Endothelial cell of umbilical vein (primary cell): ENCODE measurements around the gene TOGARAM2. TPM values are rescaled to one million over a fixed set of nuclear protein-coding genes. Genes with fewer than 3 reads are reported as not detected.

Experiments
- BruUV-seq: library from RNA; stranded (reverse); fragments of 400-500 nt; replicated peaks from 2 replicates; lab custom pipeline; 2021; lab: Mats Ljungman, UMichigan
- CTCF ChIA-PET: fragments of 300-600, 350-600 bp; sonication (Branson Sonifier 250); formaldehyde crosslinking; loops from one replicate; lab custom pipeline; 2021; ENCODE audit warnings: antibody characterized with exemption, inconsistent platforms; lab: Charles Lee
- POLR2A ChIA-PET: fragments of 300-600, 350-600 bp; sonication (Branson Sonifier 250); formaldehyde crosslinking; loops from one replicate; lab custom pipeline; 2021; ENCODE audit warnings: antibody characterized with exemption, inconsistent platforms; lab: Charles Lee
- DNase-seq: peaks from one replicate; pipeline ENCODE4 v3.0.0-alpha.2; 2011; ENCODE audit warnings: low read depth, low spot score
- FAIRE-seq: peaks from 2 replicates; lab custom pipeline; 2011; peaks lifted over from hg19 to GRCh38; lab: Jason Lieb, UNC
- H2AFZ ChIP-seq: 2 replicates; pipeline ENCODE4 v1.6.0; 2012; ENCODE audit warnings: low read depth, low read length, control low read depth, inconsistent platforms
- H3K27ac ChIP-seq: 2 replicates; pipeline ENCODE4 v1.5.1; 2011; ENCODE audit warnings: low read depth, mild to moderate bottlenecking, control low read depth, low read length, moderate library complexity; ENCODE audit not compliant: insufficient read depth
- H3K27me3 ChIP-seq, 2 experiments: 2 replicates each; pipeline versions ENCODE4 v1.6.0 to v1.6.1; 2011; ENCODE audit warnings: low read length in 2 of 2, mixed read lengths in 1 of 2; ENCODE audit not compliant: control insufficient read depth in 2 of 2, insufficient read depth in 2 of 2
- H3K36me3 ChIP-seq, 2 experiments: 2 replicates in 1 of 2; 3 replicates in 1 of 2; pipeline ENCODE4 v1.5.1; 2011; ENCODE audit warnings: low read length in 2 of 2, mild to moderate bottlenecking in 1 of 2, moderate library complexity in 1 of 2; ENCODE audit not compliant: control insufficient read depth in 2 of 2, insufficient read depth in 2 of 2; ENCODE audit errors: extremely low read depth in 1 of 2
- H3K4me1 ChIP-seq: 3 replicates; pipeline ENCODE4 v1.5.1; 2011; ENCODE audit warnings: mild to moderate bottlenecking, low read length; ENCODE audit not compliant: control insufficient read depth, insufficient read depth; ENCODE audit errors: extremely low read depth
- H3K4me2 ChIP-seq: 2 replicates; pipeline ENCODE4 v1.6.1; 2011; ENCODE audit warnings: low read length, control low read depth, mixed read lengths; ENCODE audit not compliant: insufficient read depth
- H3K4me3 ChIP-seq, 3 experiments: fragments of 200-600 bp in 1 of 3; sonication (generic), shearing (Covaris generic) in 1 of 3; replicated peaks in 1 of 3; 2 replicates each; pipeline ENCODE4 v1.5.1; 2011 to 2016; ENCODE audit warnings: control low read depth in 3 of 3, low read length in 3 of 3, mild to moderate bottlenecking in 2 of 3, inconsistent platforms in 1 of 3, low read depth in 1 of 3, moderate library complexity in 1 of 3; ENCODE audit not compliant: insufficient read depth in 1 of 3
- H3K79me2 ChIP-seq: 2 replicates; pipeline ENCODE4 v1.6.0; 2012; ENCODE audit warnings: low read length, inconsistent platforms; ENCODE audit not compliant: control insufficient read depth, insufficient read depth
- H3K9ac ChIP-seq: replicated peaks from 2 replicates; pipeline ENCODE3; 2011; ENCODE audit warnings: low read length, control low read depth; ENCODE audit not compliant: insufficient read depth; ENCODE audit errors: extremely low read depth
- H3K9me1 ChIP-seq: replicated peaks from 3 replicates; pipeline ENCODE4 v1.6.0; 2011; ENCODE audit warnings: mild to moderate bottlenecking, low read length; ENCODE audit not compliant: control insufficient read depth, insufficient read depth; ENCODE audit errors: extremely low read depth
- H3K9me3 ChIP-seq: replicated peaks from 2 replicates; pipeline ENCODE4 v1.5.1; 2012; ENCODE audit warnings: low read length, inconsistent platforms; ENCODE audit not compliant: control insufficient read depth, insufficient read depth
- H4K20me1 ChIP-seq: replicated peaks from 2 replicates; pipeline ENCODE3; 2011; ENCODE audit warnings: mild to moderate bottlenecking, low read length; ENCODE audit not compliant: control insufficient read depth, insufficient read depth; ENCODE audit errors: extremely low read depth
- FOS ChIP-seq: IDR thresholded peaks from 2 replicates; pipeline ENCODE4 v1.6.1; 2011; ENCODE audit warnings: mild to moderate bottlenecking, low read length, moderate library complexity, borderline replicate concordance; ENCODE audit not compliant: insufficient read depth
- GATA2 ChIP-seq: IDR thresholded peaks from 2 replicates; pipeline ENCODE4 v1.7.0; 2011; ENCODE audit warnings: low read depth, mild to moderate bottlenecking, moderate library complexity, mixed read lengths, low read length; ENCODE audit not compliant: insufficient read length, insufficient read depth
- JUN ChIP-seq: IDR thresholded peaks from 2 replicates; pipeline ENCODE4 v1.6.1; 2011; ENCODE audit warnings: borderline replicate concordance, low read depth; ENCODE audit not compliant: insufficient read length, insufficient read depth
- dilution Hi-C: fragments of 300-500 bp; cut with MboI; formaldehyde crosslinking; loops from one replicate; pipeline ENCODE4 v1.15.0; 2019; ENCODE audit warnings: low sequenced_read_pairs; ENCODE audit not compliant: extremely low pct_ligation_motif_present
- intact Hi-C: fragments of 100-400 bp; cut with micrococcal nuclease; formaldehyde crosslinking; loops from one replicate; pipeline ENCODE4 v1.10.0; 2022
- polyA plus RNA-seq, 4 experiments: library from polyadenylated mRNA; depleted of rRNA in 3 of 4; stranded (reverse) in 3 of 4; unstranded in 1 of 4; fragments of >200 nt; gene quantifications; 2 replicates each; pipeline versions ENCODE4 v1.2.1 to v1.2.3, GENCODE V29; 2011 to 2012; ENCODE audit warnings: missing spikeins in 1 of 4
- total RNA-seq: library from RNA; stranded (reverse); gene quantifications from 2 replicates; pipeline ENCODE4 v1.2.3, GENCODE V29; 2021
- TF ChIP-seq, protein P1 (sequence below), 2 donors: IDR thresholded peaks; 1 replicate in 1 of 2; 2 replicates in 1 of 2; pipeline ENCODE4 v1.5.1; 2011; ENCODE audit warnings: low read length in 2 of 2, mild to moderate bottlenecking in 2 of 2, moderate library complexity in 2 of 2, control low read depth in 1 of 2, inconsistent platforms in 1 of 2, low read depth in 1 of 2; ENCODE audit not compliant: insufficient read depth in 1 of 2; ENCODE audit errors: extremely low read depth in 1 of 2

Gene TOGARAM2
- total and polyA plus RNA-seq, 2 donors (not counting 3 experiments of a cell fraction or from before 2014, with no cell fraction given), result not detected

DNA sequence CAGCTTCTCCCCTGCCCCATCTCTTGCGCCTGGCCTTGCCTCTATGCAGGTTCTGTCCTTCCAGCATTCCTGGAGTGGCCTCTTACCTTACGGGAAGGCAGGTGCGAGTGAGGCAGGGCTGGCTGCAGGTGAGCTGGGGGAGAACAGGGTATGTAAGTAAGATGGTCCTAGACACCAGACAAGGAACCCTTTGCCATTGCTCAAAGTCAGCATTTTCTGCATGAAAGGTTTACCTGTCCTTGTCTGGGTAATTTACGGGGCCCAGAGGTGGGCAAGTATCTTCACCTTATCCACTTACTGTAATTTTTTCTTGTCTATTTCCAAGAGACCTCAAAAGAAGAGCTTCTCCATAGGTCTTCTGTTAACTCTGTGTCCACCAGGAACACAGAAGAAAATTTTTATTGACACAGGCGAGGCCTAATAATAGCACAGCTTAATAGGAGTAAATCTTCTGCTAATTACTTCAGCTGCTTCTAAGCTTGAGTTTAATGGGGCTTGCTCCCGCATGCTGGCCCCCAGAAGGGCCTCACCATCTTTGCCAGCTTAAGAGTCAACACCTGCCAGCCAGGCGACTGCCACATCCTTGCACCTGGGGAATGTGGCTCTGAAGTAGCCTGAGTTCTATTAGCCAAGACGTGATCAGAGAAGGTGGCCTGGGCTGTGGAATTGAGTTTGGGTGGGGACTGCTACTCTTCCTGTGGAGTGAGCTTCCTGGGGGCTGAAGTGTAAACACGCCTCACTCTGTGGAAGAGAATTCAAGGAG is 66.2 kb downstream of the TOGARAM2 start:
- no peak for DNase-seq
- no peaks in the 10 kb centered on the region for H3K36me3 ChIP-seq
- intact Hi-C loops (no loop called here), dilution Hi-C loops (no loop called here)
- H3K4me3 ChIP-seq, result no peak overlapping the region
- TF ChIP-seq FOS (no peak), GATA2 (no peak), JUN (no peak)
- TF ChIP-seq, protein P1, sequence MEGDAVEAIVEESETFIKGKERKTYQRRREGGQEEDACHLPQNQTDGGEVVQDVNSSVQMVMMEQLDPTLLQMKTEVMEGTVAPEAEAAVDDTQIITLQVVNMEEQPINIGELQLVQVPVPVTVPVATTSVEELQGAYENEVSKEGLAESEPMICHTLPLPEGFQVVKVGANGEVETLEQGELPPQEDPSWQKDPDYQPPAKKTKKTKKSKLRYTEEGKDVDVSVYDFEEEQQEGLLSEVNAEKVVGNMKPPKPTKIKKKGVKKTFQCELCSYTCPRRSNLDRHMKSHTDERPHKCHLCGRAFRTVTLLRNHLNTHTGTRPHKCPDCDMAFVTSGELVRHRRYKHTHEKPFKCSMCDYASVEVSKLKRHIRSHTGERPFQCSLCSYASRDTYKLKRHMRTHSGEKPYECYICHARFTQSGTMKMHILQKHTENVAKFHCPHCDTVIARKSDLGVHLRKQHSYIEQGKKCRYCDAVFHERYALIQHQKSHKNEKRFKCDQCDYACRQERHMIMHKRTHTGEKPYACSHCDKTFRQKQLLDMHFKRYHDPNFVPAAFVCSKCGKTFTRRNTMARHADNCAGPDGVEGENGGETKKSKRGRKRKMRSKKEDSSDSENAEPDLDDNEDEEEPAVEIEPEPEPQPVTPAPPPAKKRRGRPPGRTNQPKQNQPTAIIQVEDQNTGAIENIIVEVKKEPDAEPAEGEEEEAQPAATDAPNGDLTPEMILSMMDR (IDR thresholded peaks at IDR 0.05; ENCODE audit: extremely low read depth in 1 of 2, insufficient read depth in 1 of 2, low read depth in 1 of 2, low read length in 2 of 2), result no peak
- no peaks in the 10 kb centered on the region for H3K27me3 ChIP-seq
- no peaks in the 10 kb centered on the region for H3K4me1 ChIP-seq
- H2AFZ ChIP-seq, result no peak overlapping the region
- no peak for FAIRE-seq
- H3K27ac ChIP-seq, result no peak overlapping the region
- H3K4me2 ChIP-seq, result no peak overlapping the region
- CTCF ChIA-PET, result interaction anchor here (1.5 kb wide), 1 partner anchor 12 kb away, joined by 3 read pairs; no protein-coding TSS in a partner anchor
- POLR2A ChIA-PET, result no interaction called here
- H3K9me3 ChIP-seq, result no peaks in the 10 kb centered on the region
- no peaks in the 10 kb centered on the region for H3K9me1 ChIP-seq
- H3K79me2 ChIP-seq, result no peaks in the 10 kb centered on the region
- BruUV-seq, result no TSS peak
- H4K20me1 ChIP-seq, result no peaks in the 10 kb centered on the region
- no peak overlapping the region for H3K9ac ChIP-seq
